Measurements from ENCODE around the gene RABL2A.
"Not testable (repeated sequence)": the region's sequence is repeated elsewhere in the genome, so short reads cannot be mapped to it uniquely, and the experiment has no call there.

Gene RABL2A

GRCh38 chr2:113609822-113610221, 17.2 kb upstream of the RABL2A start:
- DNase-seq (ENCODE audit: low read depth) = not testable (repeated sequence)

GRCh38 chr2:113621002-113621401, 6.1 kb upstream of the RABL2A start:
- not testable (repeated sequence) for DNase-seq (ENCODE audit: low read depth)

GRCh38 chr2:113625906-113626305, 1.2 kb upstream of the RABL2A start:
- not testable (repeated sequence) for DNase-seq (ENCODE audit: low read depth)

GRCh38 chr2:113632849-113633345, 5.8 kb downstream of the RABL2A start:
- not testable (repeated sequence) for DNase-seq (ENCODE audit: low read depth)

GRCh38 chr2:113635358-113635757, 8.3 kb downstream of the RABL2A start:
- not testable (repeated sequence) for DNase-seq (ENCODE audit: low read depth)

GRCh38 chr2:113636226-113636625, 9.2 kb downstream of the RABL2A start:
- not testable (repeated sequence) for DNase-seq (ENCODE audit: low read depth)

GRCh38 chr2:113638084-113638483, 11.0 kb downstream of the RABL2A start:
- DNase-seq (ENCODE audit: low read depth) = not testable (repeated sequence)

- not testable (repeated sequence) for DNase-seq (ENCODE audit: low read depth)
Observed at GRCh38 chr2:113646217-113646616, 19.2 kb downstream of the RABL2A start.

- not testable (repeated sequence) for DNase-seq (ENCODE audit: low read depth)
Observed at GRCh38 chr2:113650834-113651815, 24.1 kb downstream of the RABL2A start.

- DNase-seq (ENCODE audit: low read depth) = not testable (repeated sequence)
Observed at GRCh38 chr2:113652599-113652998, 25.5 kb downstream of the RABL2A start.

- DNase-seq (ENCODE audit: low read depth) = not testable (repeated sequence)
Observed at GRCh38 chr2:113656031-113656624, 29.1 kb downstream of the RABL2A start.

GRCh38 chr2:113657735-113658134, 30.7 kb downstream of the RABL2A start:
- not testable (repeated sequence) for DNase-seq (ENCODE audit: low read depth)

GRCh38 chr2:113663285-113664060, 36.4 kb downstream of the RABL2A start:
- not testable (repeated sequence) for DNase-seq (ENCODE audit: low read depth)

- DNase-seq (ENCODE audit: low read depth) = not testable (repeated sequence)
Observed at GRCh38 chr2:113664761-113665533, 37.9 kb downstream of the RABL2A start.

- DNase-seq (ENCODE audit: low read depth) = not testable (repeated sequence)
Observed at GRCh38 chr2:113669013-113669412, 41.9 kb downstream of the RABL2A start.

- DNase-seq (ENCODE audit: low read depth) = no peak
Observed at GRCh38 chr2:113672326-113672932, 45.4 kb downstream of the RABL2A start.

GRCh38 chr2:113675875-113676274, 48.8 kb downstream of the RABL2A start:
- DNase-seq (ENCODE audit: low read depth) = no peak

GRCh38 chr2:113676623-113677266, 49.7 kb downstream of the RABL2A start:
- no peak for DNase-seq (ENCODE audit: low read depth)

- no peak for DNase-seq (ENCODE audit: low read depth)
Observed at GRCh38 chr2:113677330-113677729, 50.3 kb downstream of the RABL2A start.

GRCh38 chr2:113679457-113679856, 52.4 kb downstream of the RABL2A start:
- DNase-seq (ENCODE audit: low read depth) = no peak
